HFFc6 (cell line): ENCODE measurements around the gene TEKT3. TPM values are rescaled to one million over a fixed set of nuclear protein-coding genes. Genes with fewer than 3 reads are reported as not detected.
A peak's percentile ranks its signal among the peaks of the same experiment; 100 is the strongest.

Source experiments
- DNase-seq: peaks from one replicate; pipeline ENCODE4 v3.0.0-alpha.2; 2018
- H3K27ac Mint-ChIP-seq: 2 replicates; pipeline ENCODE4 v1.8.0; 2020; ENCODE audit warnings: mild to moderate bottlenecking, mixed read lengths
- H3K27me3 Mint-ChIP-seq: 2 replicates; pipeline ENCODE4 v1.8.0; 2021; ENCODE audit warnings: mild to moderate bottlenecking, moderate library complexity, mixed read lengths; ENCODE audit not compliant: insufficient read depth
- H3K36me3 Mint-ChIP-seq: 2 replicates; pipeline ENCODE4 v1.8.0; 2021; ENCODE audit warnings: low read depth, mixed read lengths
- H3K4me1 Mint-ChIP-seq: 2 replicates; pipeline ENCODE4 v1.8.0; 2020; ENCODE audit warnings: low read depth, mixed read lengths
- H3K4me3 Mint-ChIP-seq: 2 replicates; pipeline ENCODE4 v1.8.0; 2020; ENCODE audit warnings: mild to moderate bottlenecking, moderate library complexity, mixed read lengths
- H3K9me3 Mint-ChIP-seq: 2 replicates; pipeline ENCODE4 v1.8.0; 2020; ENCODE audit warnings: mild to moderate bottlenecking, mixed read lengths
- CTCF ChIP-seq: fragments of 200-600 bp; sonication (generic); IDR thresholded peaks from 2 replicates; pipeline ENCODE4 v1.5.0; 2021; ENCODE audit warnings: antibody characterized with exemption, mild to moderate bottlenecking
- total RNA-seq, 6 experiments: library from RNA; stranded (reverse); fragmentation: NEBNext Ultra II Directional; extraction: Animal tissue kit (Norgen Biotek cat#: 25700); gene quantifications; 2 replicates in 1 of 6; 3 replicates in 5 of 6; pipeline ENCODE4 v1.2.3, GENCODE V29; 2021

TEKT3 gene
- total RNA-seq, 6 experiments from 2014 or later = not detected

DNA sequence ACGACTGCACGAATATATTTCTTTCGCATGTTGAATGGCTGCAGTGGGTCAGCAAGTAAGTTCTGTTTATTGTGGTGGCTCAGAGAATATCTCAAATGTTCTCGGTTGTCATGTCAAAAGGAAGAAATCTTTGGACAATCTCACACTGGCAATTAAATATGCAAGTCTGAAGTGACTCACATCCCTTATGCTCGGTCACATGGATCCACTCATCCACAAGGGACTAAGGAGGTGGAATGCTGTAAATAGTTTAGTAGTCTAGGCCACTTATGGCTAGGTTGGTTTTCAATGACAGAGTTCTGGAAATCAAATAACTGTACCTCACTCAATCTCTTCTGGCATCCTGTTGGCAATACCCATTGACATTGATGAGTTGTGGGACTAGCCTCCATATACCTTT lies 43.2 kb downstream of the TEKT3 start:
- peaks cover 7% of the 10 kb centered on the region for H3K4me1 Mint-ChIP-seq
- peak overlapping the region; percentile 10; the same call in 1 of the 2 replicates for H3K27ac Mint-ChIP-seq
- H3K27me3 Mint-ChIP-seq = peaks cover 2% of the 10 kb centered on the region; the same call in 1 of the 2 replicates
- H3K4me3 Mint-ChIP-seq = no peak overlapping the region
- peak; percentile 69 for DNase-seq
- no peak for TF ChIP-seq CTCF
- H3K9me3 Mint-ChIP-seq = no peaks in the 10 kb centered on the region
- no peaks in the 10 kb centered on the region for H3K36me3 Mint-ChIP-seq

DNA sequence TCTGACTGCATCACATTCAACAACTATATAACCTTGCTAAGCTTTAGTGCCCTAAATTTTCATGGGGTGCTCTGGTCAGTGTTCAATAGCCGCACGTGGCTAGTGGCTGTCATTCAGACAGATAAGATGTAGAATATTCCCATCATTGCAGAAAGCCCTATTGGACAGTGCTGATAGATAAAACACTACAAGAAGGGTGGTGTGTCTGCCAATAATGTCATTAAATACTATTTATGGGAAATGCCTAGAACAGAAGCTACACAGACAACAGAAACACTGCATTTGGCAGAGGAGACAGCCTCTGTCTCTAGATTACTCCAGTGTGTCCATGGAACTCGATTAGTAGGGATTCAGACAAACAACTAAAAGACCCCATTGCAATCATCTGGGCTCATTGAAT lies 47.8 kb downstream of the TEKT3 start:
- Mint-ChIP-seq H3K27ac (no peak overlapping the region), H3K27me3 (no peaks in the 10 kb centered on the region), H3K4me1 (peaks cover 40% of the 10 kb centered on the region), H3K36me3 (no peaks in the 10 kb centered on the region), H3K9me3 (no peaks in the 10 kb centered on the region), H3K4me3 (no peak overlapping the region)
- TF ChIP-seq CTCF = no peak
- DNase-seq = no peak

DNA sequence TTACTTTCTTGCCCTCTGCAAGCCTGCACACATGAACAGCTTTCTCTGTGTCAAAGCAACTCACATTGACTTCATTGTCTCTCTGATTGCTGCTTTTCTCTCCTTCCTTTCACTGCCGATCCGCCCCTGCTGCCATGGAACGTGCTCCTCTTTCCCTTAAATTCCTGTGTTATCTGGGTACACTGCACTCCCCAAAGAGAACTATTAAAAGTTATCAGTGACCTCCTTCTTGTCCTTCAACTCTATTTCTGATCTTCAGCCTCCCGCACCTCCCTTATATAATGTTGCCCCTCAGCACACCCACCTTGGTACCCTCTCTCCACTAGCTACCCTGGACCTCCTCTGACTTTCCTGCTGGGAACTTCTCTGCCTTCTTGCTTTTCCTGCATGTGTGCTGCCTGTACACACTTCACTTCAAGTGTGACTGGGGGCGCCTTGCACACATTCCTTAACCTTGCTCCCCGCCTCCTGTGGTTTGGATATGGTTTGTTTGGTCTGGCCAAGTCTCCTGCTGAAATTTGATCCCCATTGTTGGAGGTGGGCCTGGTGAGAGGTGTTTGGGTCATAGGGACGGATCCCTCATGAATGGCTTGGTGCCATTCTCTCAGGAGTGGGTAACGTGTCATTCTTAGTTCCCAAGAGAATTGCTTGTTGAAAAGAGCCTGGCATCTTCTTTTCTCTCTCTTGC lies 49.6 kb downstream of the TEKT3 start:
- no peak for TF ChIP-seq CTCF
- DNase-seq = no peak
- H3K9me3 Mint-ChIP-seq = no peaks in the 10 kb centered on the region; the same call in 1 of the 2 replicates

DNA sequence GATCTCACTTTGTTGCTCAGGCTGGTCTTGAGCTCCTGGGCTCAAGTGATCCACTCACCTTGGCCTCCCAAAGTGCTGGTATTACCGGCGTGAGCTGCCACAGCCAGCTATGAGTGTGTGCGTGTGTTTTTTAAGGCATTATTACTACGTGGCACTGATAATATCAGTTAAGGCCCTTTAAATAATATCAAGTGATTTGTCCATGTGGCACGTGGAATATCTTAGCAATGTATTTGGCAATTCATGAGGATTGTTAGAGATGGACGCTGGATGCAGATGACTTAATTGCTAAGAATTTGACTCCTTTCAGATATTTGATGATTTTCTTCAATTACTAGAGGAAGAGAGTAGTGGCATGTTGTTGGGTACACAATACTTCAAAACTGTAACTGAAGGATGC lies 50.8 kb downstream of the TEKT3 start:
- Mint-ChIP-seq H3K4me3 (no peak overlapping the region), H3K27ac (peak overlapping the region; percentile 76), H3K27me3 (peaks cover 5% of the 10 kb centered on the region), H3K4me1 (peaks cover 42% of the 10 kb centered on the region), H3K36me3 (no peaks in the 10 kb centered on the region), H3K9me3 (no peaks in the 10 kb centered on the region; the same call in 1 of the 2 replicates)
- no peak for TF ChIP-seq CTCF
- DNase-seq = peak; percentile 58

More for the DNA sequence above, 49.6 kb downstream of the TEKT3 start:
- Mint-ChIP-seq H3K4me3 (no peak overlapping the region), H3K27me3 (peaks cover 5% of the 10 kb centered on the region), H3K36me3 (no peaks in the 10 kb centered on the region), H3K4me1 (peaks cover 42% of the 10 kb centered on the region), H3K27ac (no peak overlapping the region)

DNA sequence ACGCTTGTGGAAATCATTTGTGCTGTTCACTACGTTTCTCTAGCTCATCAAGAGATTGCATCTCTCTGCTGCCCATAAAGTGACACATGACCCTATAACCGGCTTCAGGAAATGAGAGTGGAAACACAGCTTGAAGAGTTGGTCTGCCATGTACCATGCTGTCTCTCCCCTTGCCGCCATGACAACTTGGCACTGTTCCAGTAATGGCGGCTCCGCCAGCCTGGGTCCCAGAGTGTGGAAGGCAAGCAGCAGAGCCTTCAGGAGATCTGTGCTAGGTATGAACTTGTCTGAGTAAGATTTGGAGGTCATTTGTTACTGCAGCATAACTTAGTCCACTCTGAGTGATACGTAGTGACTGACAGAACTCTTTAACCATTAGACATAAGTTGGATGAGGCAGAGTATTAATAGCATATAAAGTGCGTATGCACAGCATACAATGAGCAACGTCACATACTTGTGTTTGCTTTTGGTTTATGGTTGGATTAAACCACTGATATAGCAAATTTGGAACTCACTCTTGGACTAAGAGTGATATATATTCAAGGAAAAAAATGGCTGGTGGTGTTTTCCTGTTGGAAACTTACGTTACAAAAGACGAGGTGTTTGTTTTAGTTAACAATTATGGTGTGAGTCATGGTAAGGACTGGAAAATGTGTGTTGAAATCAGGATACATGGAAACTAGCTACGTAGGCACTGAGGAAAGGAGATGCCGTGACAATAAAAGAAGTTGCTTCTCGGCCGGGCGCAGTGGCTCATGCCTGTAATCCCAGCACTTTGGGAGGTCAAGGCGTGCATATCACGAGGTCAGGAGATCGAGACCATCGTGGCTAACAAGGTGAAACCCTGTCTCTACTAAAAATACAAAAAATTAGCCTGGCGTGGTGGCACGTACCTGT lies 51.9 kb downstream of the TEKT3 start:
- peak; percentile 20 for DNase-seq
- no peaks in the 10 kb centered on the region; the same call in 1 of the 2 replicates for H3K9me3 Mint-ChIP-seq
- no peak for TF ChIP-seq CTCF
- H3K4me1 Mint-ChIP-seq = peaks cover 42% of the 10 kb centered on the region
- no peaks in the 10 kb centered on the region for H3K36me3 Mint-ChIP-seq
- H3K27me3 Mint-ChIP-seq = peaks cover 5% of the 10 kb centered on the region
- no peak overlapping the region for H3K4me3 Mint-ChIP-seq
- no peak overlapping the region for H3K27ac Mint-ChIP-seq
